ENCODE results near the gene AGFG2. TPM values are rescaled to one million over a fixed set of nuclear protein-coding genes. Genes with fewer than 3 reads are reported as not detected.

AGFG2 gene
- total RNA-seq, 1 donor, result 19.0 TPM

DNA sequence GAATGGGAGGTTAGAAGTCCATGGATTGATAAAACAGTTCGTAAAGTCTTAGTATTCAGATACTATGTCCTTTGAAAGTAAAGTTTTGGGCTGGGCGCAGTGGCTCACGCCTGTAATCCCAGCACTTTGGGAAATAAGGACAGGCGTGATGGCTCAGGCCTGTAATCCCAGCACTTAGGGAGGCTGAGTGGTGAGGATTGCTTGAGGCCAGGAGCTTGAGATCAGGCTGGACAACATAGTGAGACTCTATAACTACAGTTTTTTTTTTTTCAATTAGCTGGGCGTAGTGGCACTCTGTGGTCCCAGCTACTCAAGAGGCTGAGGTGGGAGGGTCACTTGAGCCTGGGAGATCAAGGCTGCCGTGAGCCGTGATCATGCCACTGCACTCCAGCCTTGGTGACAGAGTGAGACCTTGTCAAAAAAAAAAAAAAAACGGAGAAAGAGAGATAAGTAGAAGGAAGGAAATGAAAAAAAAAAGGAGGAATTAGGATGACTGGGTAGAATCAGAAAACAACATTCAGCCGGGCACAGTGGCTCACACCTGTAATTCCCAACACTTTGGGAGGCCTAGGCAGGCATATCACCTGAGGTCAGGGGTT lies 25.7 kb upstream of the AGFG2 start:
- H3K4me3 ChIP-seq (ENCODE audit: low read depth, low read length), result no peak overlapping the region
- TF ChIP-seq, protein P1, sequence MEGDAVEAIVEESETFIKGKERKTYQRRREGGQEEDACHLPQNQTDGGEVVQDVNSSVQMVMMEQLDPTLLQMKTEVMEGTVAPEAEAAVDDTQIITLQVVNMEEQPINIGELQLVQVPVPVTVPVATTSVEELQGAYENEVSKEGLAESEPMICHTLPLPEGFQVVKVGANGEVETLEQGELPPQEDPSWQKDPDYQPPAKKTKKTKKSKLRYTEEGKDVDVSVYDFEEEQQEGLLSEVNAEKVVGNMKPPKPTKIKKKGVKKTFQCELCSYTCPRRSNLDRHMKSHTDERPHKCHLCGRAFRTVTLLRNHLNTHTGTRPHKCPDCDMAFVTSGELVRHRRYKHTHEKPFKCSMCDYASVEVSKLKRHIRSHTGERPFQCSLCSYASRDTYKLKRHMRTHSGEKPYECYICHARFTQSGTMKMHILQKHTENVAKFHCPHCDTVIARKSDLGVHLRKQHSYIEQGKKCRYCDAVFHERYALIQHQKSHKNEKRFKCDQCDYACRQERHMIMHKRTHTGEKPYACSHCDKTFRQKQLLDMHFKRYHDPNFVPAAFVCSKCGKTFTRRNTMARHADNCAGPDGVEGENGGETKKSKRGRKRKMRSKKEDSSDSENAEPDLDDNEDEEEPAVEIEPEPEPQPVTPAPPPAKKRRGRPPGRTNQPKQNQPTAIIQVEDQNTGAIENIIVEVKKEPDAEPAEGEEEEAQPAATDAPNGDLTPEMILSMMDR (IDR thresholded peaks at IDR 0.05; ENCODE audit: insufficient read depth, low read depth, low read length), result no peak
- DNase-seq (ENCODE audit: low read depth), result no peak

DNA sequence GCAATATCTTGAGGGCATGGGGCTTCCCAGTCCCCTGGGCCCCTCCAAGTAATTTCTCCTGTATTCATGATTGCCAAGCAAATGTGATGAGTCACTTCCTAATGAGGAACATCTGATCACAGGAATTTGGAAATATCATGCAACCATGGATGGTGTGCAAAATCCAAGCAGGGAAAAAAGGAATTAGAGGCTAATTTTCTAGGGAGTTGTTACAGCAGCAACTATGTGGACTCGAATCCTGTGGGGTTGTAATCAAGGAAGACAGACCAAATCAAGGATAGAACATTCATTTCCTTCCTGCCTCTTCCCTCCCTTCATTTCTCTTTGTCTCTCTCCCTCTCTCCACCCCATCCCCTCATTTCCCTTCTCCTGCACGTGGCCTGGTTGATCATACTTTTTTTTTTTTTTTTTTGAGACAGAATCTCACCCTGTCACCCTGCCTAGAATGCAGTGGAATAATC lies 23.9 kb upstream of the AGFG2 start:
- peak; percentile 76 for DNase-seq (ENCODE audit: low read depth)
- TF ChIP-seq, protein P1 (IDR thresholded peaks at IDR 0.05; ENCODE audit: insufficient read depth, low read depth, low read length), result no peak
- no peak overlapping the region for H3K4me3 ChIP-seq (ENCODE audit: low read depth, low read length)

DNA sequence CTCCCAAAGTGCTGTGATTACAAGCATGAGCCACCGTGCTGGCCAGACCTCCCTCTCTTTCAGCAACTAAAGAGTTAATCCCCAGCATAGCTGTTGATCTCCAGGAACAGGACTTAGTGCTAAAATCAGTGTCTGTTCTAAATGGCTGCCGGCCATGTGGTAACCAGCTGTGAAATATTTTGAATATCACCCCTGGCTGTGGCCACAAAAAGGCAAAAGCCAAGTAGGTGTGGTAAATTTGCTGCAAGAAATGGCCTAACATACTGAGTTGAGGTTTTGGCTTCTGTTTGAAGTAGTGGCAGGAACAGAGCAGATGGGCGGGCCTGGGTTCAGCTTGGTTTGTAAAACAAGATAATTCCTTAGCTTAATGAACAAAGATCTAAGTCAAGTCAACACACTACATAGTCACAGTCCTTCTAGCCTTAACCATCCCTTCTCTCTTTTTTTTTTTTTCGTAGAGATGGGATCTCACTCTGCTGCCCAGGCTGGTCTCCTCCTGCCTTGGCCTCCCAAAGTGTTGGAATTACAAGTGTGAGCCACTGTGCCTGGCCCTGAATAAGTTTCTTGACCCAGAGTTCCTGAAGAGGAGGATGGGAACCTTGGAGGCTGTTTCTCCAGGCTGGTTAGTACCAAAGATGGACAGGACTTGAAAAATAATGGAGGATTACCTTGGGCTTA lies 22.7 kb upstream of the AGFG2 start:
- DNase-seq (ENCODE audit: low read depth), result peak; percentile 99
- TF ChIP-seq, protein P1 (IDR thresholded peaks at IDR 0.05; ENCODE audit: insufficient read depth, low read depth, low read length), result no peak

DNA sequence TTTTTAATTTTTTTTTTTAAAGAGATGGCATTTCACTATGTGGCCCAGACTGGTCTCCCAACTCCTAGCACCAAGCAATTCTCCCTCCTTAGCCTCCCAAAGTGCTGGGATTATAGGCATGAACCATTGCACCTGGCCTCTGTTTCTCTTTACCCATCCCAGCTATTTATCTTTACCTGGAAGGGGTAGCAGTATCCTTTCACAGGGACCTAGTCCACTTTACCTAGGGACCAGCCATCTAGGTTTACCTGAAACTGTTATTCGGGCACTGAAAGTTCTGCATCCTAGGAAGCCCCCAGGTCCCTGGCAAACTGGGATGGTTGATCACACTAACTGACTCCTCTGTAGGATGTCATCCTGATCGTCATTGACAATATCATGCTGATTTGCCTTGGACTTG lies 21.7 kb upstream of the AGFG2 start:
- no peak for DNase-seq (ENCODE audit: low read depth)
- TF ChIP-seq, protein P1 (IDR thresholded peaks at IDR 0.05; ENCODE audit: insufficient read depth, low read depth, low read length), result no peak
- H3K4me3 ChIP-seq (ENCODE audit: low read depth, low read length), result no peak overlapping the region

More for the DNA sequence above, 22.7 kb upstream of the AGFG2 start:
- no peak overlapping the region for H3K4me3 ChIP-seq (ENCODE audit: low read depth, low read length)

DNA sequence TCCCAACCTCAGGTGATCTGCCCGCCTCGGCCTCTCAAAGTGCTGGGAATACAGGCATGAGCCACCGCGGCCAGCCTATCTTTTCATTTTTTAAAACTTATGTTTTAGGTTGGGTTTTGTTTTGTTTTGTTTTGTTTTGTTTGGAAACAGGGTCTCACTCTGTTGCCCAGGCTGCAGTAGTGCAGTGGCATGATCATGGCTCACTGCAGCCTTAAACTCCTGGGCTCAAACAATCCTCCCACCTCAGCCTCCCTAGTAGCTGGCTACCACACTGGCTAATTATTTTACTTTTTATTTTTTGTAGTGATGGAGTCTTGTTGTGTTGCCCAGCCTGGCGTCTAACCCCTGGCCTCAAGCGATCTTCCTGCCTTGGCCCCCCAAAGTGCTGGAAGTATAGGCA lies 19.4 kb upstream of the AGFG2 start:
- TF ChIP-seq, protein P1 (IDR thresholded peaks at IDR 0.05; ENCODE audit: insufficient read depth, low read depth, low read length), result no peak
- H3K4me3 ChIP-seq (ENCODE audit: low read depth, low read length), result no peak overlapping the region
- no peak for DNase-seq (ENCODE audit: low read depth)

DNA sequence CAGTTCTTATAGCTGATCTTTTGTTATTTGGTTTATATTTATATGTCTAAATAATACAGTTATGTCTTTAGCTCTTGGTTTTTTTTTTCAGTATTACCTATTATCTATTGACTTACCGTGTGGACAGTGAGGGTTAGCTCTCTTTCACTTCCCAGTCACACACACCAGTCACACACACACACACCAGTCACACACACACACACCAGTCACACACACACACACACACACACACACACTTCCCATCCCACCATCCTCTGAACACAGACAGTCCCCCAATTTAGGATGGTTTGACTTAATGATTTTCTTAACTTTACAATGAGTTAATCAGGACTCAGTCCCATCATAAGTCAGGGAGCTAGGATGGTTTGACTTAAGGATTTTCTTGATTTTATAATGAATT lies 18.9 kb upstream of the AGFG2 start:
- DNase-seq (ENCODE audit: low read depth), result no peak
- TF ChIP-seq, protein P1 (IDR thresholded peaks at IDR 0.05; ENCODE audit: insufficient read depth, low read depth, low read length), result no peak
- no peak overlapping the region for H3K4me3 ChIP-seq (ENCODE audit: low read depth, low read length)
